ENCODE measurements around the gene TOMM40. TPM values are rescaled to one million over a fixed set of nuclear protein-coding genes. Genes with fewer than 3 reads are reported as not detected.

TOMM40 gene
- total RNA-seq, 3 donors from 2014 or later: 32.9 to 48.2 (median 39.7) TPM

DNA sequence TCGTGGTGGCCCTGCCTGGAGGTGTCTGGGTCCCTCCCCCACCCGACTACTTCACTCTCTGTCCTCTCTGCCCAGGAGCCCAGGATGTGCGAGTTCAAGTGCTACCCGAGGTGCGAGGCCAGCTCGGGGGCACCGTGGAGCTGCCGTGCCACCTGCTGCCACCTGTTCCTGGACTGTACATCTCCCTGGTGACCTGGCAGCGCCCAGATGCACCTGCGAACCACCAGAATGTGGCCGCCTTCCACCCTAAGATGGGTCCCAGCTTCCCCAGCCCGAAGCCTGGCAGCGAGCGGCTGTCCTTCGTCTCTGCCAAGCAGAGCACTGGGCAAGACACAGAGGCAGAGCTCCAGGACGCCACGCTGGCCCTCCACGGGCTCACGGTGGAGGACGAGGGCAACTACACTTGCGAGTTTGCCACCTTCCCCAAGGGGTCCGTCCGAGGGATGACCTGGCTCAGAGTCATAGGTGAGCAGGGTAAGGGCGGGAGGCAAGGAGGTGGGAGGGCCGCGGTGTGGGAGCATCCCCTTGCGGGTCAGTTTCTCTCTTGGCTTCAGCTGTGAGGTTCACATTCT lies 25.8 kb upstream of the TOMM40 start:
- H3K4me1 ChIP-seq: no peaks in the 10 kb centered on the region
- H3K27me3 ChIP-seq: no peaks in the 10 kb centered on the region
- no peak overlapping the region for H3K4me3 ChIP-seq
- DNase-seq (ENCODE audit: low spot score in 2 of 2): no peak
- intact Hi-C loops (cut with DNase I; ENCODE audit: low total_unique reads): no loop called here
- H3K9me3 ChIP-seq: no peaks in the 10 kb centered on the region
- H3K27ac ChIP-seq: peak overlapping the region in 1 of 2 donors; percentile 28
- no peaks in the 10 kb centered on the region for H3K36me3 ChIP-seq
- no peak for TF ChIP-seq POLR2AphosphoS5 (IDR thresholded peaks at IDR 0.05)
- TF ChIP-seq POLR2A (IDR thresholded peaks at IDR 0.05): no peak
- no peak for TF ChIP-seq CTCF (IDR thresholded peaks at IDR 0.05)

DNA sequence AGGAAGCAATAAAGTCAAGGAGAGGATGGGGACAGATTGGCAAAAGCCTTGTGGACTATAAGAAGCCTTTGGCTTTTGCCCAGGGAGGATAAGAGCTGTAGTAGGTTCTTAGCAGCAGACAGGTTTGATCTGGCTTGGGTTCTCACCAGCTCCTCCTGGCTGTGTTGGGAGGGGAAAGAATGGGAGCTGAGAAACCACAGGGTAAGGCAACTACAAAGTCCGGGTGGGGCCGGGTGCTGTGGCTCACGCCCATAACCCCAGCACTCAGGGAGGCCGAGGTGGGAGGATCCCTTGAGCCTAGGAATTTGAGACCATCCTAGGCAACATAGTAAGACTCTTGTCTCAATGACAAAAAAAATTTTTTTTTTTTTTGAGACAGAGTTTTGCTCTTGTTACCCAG lies 24.4 kb upstream of the TOMM40 start:
- TF ChIP-seq POLR2AphosphoS5 (IDR thresholded peaks at IDR 0.05) (no peak), POLR2A (IDR thresholded peaks at IDR 0.05) (no peak), CTCF (IDR thresholded peaks at IDR 0.05) (no peak)
- no peaks in the 10 kb centered on the region for H3K27me3 ChIP-seq
- H3K36me3 ChIP-seq: no peaks in the 10 kb centered on the region
- no peak overlapping the region for H3K4me3 ChIP-seq
- intact Hi-C loops (cut with DNase I; ENCODE audit: low total_unique reads): no loop called here
- DNase-seq (ENCODE audit: low spot score in 2 of 2): no peak
- H3K4me1 ChIP-seq: no peaks in the 10 kb centered on the region
- peak overlapping the region in 1 of 2 donors; percentile 28 for H3K27ac ChIP-seq
- H3K9me3 ChIP-seq: no peaks in the 10 kb centered on the region

- TF ChIP-seq CTCF (IDR thresholded peaks at IDR 0.05) (no peak), POLR2AphosphoS5 (IDR thresholded peaks at IDR 0.05) (no peak), POLR2A (IDR thresholded peaks at IDR 0.05) (no peak)
- Histone ChIP-seq H3K27ac (peak overlapping the region in 1 of 2 donors; percentile 34), H3K27me3 (no peaks in the 10 kb centered on the region)
These were observed 23.5 kb upstream of the TOMM40 start for GRCh38 chr19:44867578-44867977.

GRCh38 chr19:44869733-44870470 lies 21.2 kb upstream of the TOMM40 start:
- no peak for DNase-seq (ENCODE audit: low spot score in 2 of 2)

More at GRCh38 chr19:44867578-44867977, 23.5 kb upstream of the TOMM40 start:
- intact Hi-C loops (cut with DNase I; ENCODE audit: low total_unique reads): no loop called here
- no peaks in the 10 kb centered on the region for H3K9me3 ChIP-seq
- H3K4me3 ChIP-seq: no peak overlapping the region
- H3K36me3 ChIP-seq: no peaks in the 10 kb centered on the region
- H3K4me1 ChIP-seq: no peaks in the 10 kb centered on the region
- DNase-seq (ENCODE audit: low spot score in 2 of 2): no peak

More at GRCh38 chr19:44869733-44870470, 21.2 kb upstream of the TOMM40 start:
- Histone ChIP-seq H3K27me3 (no peaks in the 10 kb centered on the region), H3K36me3 (no peaks in the 10 kb centered on the region), H3K4me3 (no peak overlapping the region), H3K4me1 (no peaks in the 10 kb centered on the region), H3K9me3 (no peaks in the 10 kb centered on the region), H3K27ac (peak overlapping the region in 1 of 2 donors; percentile 85)
- TF ChIP-seq POLR2AphosphoS5 (IDR thresholded peaks at IDR 0.05): no peak
- TF ChIP-seq CTCF (IDR thresholded peaks at IDR 0.05): no peak
- no peak for TF ChIP-seq POLR2A (IDR thresholded peaks at IDR 0.05)
- intact Hi-C loops (cut with DNase I; ENCODE audit: low total_unique reads): no loop called here
